ENCODE results near the gene CRYAB.

Gene CRYAB

DNA sequence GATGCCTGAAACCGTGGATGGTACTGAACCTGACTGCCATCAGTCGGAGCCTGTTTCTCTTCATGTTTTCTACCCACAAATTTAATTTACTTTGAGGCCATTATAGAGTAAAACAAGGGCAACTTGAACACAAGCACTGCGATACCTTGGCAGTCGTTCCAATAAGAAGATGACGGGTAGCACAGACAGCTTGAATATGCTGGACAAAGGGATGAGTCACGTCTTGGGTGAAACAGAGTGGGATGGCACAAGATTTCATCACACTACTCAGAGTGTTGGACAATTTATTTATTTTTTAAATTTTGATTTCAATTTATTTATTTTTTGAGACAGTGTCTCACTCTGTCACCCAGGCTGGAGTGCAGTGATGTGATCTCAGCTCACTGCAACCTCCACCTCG, 31.3 kb upstream of the CRYAB start:
- Mint-ChIP-seq H3K4me1 (peaks cover 36% of the 10 kb centered on the region), H3K27ac (no peak overlapping the region), H3K9me3 (no peaks in the 10 kb centered on the region), H3K4me3 (no peak overlapping the region), H3K36me3 (ENCODE audit: low read depth) (peaks cover 12% of the 10 kb centered on the region), H3K27me3 (ENCODE audit: low read depth) (no peaks in the 10 kb centered on the region)
- TF ChIP-seq, protein P1, sequence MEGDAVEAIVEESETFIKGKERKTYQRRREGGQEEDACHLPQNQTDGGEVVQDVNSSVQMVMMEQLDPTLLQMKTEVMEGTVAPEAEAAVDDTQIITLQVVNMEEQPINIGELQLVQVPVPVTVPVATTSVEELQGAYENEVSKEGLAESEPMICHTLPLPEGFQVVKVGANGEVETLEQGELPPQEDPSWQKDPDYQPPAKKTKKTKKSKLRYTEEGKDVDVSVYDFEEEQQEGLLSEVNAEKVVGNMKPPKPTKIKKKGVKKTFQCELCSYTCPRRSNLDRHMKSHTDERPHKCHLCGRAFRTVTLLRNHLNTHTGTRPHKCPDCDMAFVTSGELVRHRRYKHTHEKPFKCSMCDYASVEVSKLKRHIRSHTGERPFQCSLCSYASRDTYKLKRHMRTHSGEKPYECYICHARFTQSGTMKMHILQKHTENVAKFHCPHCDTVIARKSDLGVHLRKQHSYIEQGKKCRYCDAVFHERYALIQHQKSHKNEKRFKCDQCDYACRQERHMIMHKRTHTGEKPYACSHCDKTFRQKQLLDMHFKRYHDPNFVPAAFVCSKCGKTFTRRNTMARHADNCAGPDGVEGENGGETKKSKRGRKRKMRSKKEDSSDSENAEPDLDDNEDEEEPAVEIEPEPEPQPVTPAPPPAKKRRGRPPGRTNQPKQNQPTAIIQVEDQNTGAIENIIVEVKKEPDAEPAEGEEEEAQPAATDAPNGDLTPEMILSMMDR (IDR thresholded peaks at IDR 0.05; ENCODE audit: unreplicated experiment in 3 of 3): no peak

DNA sequence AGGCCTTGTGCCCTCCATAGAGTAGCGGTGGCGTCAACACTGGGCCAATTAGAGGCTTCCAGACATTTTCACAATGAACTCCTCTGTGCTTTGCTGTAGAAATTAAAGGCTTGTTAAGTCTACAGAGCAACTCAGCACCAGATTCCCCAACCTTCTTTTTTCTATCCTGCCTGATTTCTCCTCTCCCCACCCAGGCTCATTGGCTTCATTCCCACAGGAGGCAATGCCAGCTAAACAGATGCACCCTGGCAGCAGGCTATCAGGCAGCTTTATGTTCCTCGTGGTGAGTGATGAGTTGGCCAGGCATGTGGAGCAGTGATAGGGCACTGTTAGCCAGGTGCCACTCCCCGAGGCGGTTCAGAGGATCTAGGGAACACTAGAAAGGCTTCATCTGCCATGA, 30.4 kb upstream of the CRYAB start:
- H3K4me1 Mint-ChIP-seq: peaks cover 39% of the 10 kb centered on the region
- no peaks in the 10 kb centered on the region for H3K27me3 Mint-ChIP-seq (ENCODE audit: low read depth)
- no peak overlapping the region for H3K27ac Mint-ChIP-seq
- TF ChIP-seq, protein P1 (IDR thresholded peaks at IDR 0.05; ENCODE audit: unreplicated experiment in 3 of 3): no peak
- H3K36me3 Mint-ChIP-seq (ENCODE audit: low read depth): peaks cover 12% of the 10 kb centered on the region
- no peaks in the 10 kb centered on the region for H3K9me3 Mint-ChIP-seq
- H3K4me3 Mint-ChIP-seq: no peak overlapping the region

DNA sequence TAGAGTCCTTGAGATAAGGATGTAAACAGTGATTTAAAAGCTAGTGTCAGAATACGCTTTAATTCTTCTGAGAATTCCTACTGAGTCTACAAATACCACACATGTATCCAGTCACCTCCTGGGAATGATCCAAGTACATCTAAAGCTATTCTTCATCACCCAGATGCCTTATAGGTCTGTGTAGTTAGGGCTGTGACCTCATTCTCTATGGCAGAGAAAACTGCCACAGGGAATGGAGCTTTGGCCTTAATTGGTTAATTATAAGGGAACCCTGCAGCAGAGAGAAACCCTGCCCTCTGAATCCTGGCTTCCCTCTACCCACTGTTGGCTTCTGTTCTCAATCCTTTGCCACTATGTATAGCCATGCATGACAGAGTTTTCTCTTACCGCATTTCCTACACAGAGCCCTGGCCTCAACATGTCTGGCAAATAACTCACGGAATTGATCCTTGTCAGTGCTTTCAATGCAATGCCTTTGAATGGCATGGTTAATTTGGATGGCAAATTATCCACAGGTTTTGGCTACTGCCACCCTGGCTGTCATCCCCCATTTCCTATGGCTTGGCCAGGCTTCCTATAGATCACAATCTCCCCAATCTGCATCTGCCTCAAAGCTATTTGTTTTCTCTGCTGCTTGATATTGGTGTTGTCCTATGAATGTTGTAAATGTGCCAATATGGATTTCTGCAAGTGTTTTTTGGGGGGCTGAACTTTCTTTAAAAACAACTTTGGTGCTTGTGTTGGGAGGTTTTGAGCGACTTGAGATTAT, 28.4 kb upstream of the CRYAB start:
- Mint-ChIP-seq H3K27ac (peak overlapping the region; percentile 1 to 93 (median 87)), H3K4me3 (peak overlapping the region in 1 of 3 experiments; percentile 3), H3K4me1 (peaks cover 57% of the 10 kb centered on the region), H3K27me3 (ENCODE audit: low read depth) (no peaks in the 10 kb centered on the region), H3K36me3 (ENCODE audit: low read depth) (peaks cover 9% of the 10 kb centered on the region), H3K9me3 (no peaks in the 10 kb centered on the region)
- TF ChIP-seq, protein P1 (IDR thresholded peaks at IDR 0.05; ENCODE audit: unreplicated experiment in 3 of 3): no peak

DNA sequence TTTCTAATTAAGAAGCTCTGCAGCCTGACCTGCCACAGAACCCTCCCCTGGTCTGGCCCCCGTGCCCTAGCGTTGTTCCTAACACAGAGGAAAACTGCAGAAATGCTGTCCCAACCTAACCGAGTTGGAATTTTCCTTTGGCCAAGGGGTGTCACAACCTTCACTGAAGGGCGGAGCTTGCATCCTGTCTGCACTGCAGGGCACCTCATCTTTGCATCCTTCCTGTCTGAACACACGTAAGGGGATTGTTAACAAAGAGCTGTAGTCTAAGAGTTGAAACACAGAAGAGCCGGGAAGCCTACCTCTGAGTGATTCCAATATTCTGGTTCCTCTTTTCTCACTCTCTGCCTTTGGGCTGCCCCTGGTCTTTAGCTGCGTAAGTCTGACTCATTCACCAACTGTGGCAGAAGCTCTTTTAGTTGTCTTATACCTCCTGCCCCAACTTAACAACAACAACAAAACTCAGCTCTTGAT, 27.2 kb upstream of the CRYAB start:
- Mint-ChIP-seq H3K36me3 (ENCODE audit: low read depth) (no peaks in the 10 kb centered on the region), H3K4me1 (peaks cover 48% of the 10 kb centered on the region), H3K9me3 (no peaks in the 10 kb centered on the region), H3K27me3 (ENCODE audit: low read depth) (no peaks in the 10 kb centered on the region), H3K4me3 (peak overlapping the region; percentile 80 to 91 (median 82)), H3K27ac (peak overlapping the region; percentile 87 to 93 (median 87))
- TF ChIP-seq, protein P1 (IDR thresholded peaks at IDR 0.05; ENCODE audit: unreplicated experiment in 3 of 3): no peak

DNA sequence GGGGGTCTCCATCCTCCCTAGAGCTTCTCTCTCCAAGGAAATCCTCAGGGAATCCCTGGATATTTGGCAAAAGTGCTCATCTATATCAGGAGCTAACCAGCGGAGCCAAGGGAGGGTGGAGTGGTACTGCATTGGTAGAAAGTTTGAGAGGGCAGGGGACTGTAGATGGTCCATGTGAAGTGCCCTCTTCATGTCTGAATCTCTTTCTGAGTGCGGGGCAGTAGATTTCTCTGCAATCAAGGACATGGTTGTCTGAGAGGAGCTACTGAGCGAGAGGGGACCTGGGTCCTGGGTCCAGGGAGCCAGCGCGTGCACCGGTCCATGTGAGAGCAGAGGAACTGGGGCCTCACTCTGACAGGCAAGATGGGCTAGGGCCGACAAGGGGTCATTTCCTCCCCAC, 26.3 kb upstream of the CRYAB start:
- no peaks in the 10 kb centered on the region for H3K27me3 Mint-ChIP-seq (ENCODE audit: low read depth)
- H3K9me3 Mint-ChIP-seq: no peaks in the 10 kb centered on the region
- H3K27ac Mint-ChIP-seq: peak overlapping the region; percentile 87 to 93 (median 87)
- no peaks in the 10 kb centered on the region for H3K36me3 Mint-ChIP-seq (ENCODE audit: low read depth)
- H3K4me1 Mint-ChIP-seq: peaks cover 48% of the 10 kb centered on the region
- TF ChIP-seq, protein P1 (IDR thresholded peaks at IDR 0.05; ENCODE audit: unreplicated experiment in 3 of 3): no peak
- peak overlapping the region; percentile 80 to 91 (median 82) for H3K4me3 Mint-ChIP-seq

DNA sequence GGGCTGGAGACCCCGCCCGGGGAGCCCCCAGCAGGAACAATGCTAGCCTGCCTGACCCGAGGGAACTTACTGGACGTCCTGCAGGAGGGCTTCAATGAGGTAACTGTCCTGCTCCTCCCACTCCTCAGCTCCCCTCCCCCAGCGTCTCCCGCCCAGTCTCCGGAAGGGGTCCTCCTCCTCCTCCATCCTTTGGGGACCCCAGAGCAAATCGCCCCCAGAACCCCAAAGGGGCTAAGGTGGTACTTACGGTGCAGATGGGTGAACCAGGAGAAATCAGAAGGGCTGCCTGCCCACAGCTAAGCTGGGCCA, 25.8 kb upstream of the CRYAB start:
- Mint-ChIP-seq H3K4me1 (peaks cover 52% of the 10 kb centered on the region), H3K27me3 (ENCODE audit: low read depth) (no peaks in the 10 kb centered on the region), H3K36me3 (ENCODE audit: low read depth) (no peaks in the 10 kb centered on the region), H3K9me3 (no peaks in the 10 kb centered on the region), H3K27ac (peak overlapping the region; percentile 87 to 93 (median 87)), H3K4me3 (peak overlapping the region; percentile 80 to 91 (median 82))
- TF ChIP-seq, protein P1 (IDR thresholded peaks at IDR 0.05; ENCODE audit: unreplicated experiment in 3 of 3): no peak
